Osteocyte (in vitro differentiated cells): ENCODE results near the gene AFF3. TPM values are rescaled to one million over a fixed set of nuclear protein-coding genes. Genes with fewer than 3 reads are reported as not detected.

Source experiments
- DNase-seq: peaks from one replicate; pipeline ENCODE4 v3.0.0; 2021; ENCODE audit warnings: mixed read lengths; ENCODE audit not compliant: unreplicated experiment; ENCODE audit errors: extremely low spot score
- H3K27ac Mint-ChIP-seq: one replicate; pipeline ENCODE4 v1.8.0; 2021; ENCODE audit warnings: mild to moderate bottlenecking, mixed read lengths; ENCODE audit not compliant: unreplicated experiment
- H3K27me3 Mint-ChIP-seq: one replicate; pipeline ENCODE4 v1.8.0; 2021; ENCODE audit warnings: mixed read lengths; ENCODE audit not compliant: unreplicated experiment
- H3K36me3 Mint-ChIP-seq: one replicate; pipeline ENCODE4 v1.8.0; 2021; ENCODE audit warnings: mixed read lengths; ENCODE audit not compliant: unreplicated experiment
- H3K4me1 Mint-ChIP-seq: one replicate; pipeline ENCODE4 v1.8.0; 2021; ENCODE audit warnings: mixed read lengths; ENCODE audit not compliant: unreplicated experiment
- H3K4me3 Mint-ChIP-seq: one replicate; pipeline ENCODE4 v1.8.0; 2021; ENCODE audit warnings: mild to moderate bottlenecking, moderate library complexity, mixed read lengths; ENCODE audit not compliant: unreplicated experiment
- H3K9me3 Mint-ChIP-seq: one replicate; pipeline ENCODE4 v1.8.0; 2021; ENCODE audit warnings: mixed read lengths; ENCODE audit not compliant: unreplicated experiment
- CTCF ChIP-seq: fragments of 200-600 bp; sonication (generic); IDR thresholded peaks from 2 replicates; pipeline ENCODE4 v1.5.0; 2021; ENCODE audit warnings: antibody characterized with exemption, mild to moderate bottlenecking, moderate library complexity
- total RNA-seq: library from RNA; stranded (reverse); gene quantifications from 2 replicates; pipeline ENCODE4 v1.2.1, GENCODE V29; 2021

Gene AFF3
- total RNA-seq, 1 donor from 2014 or later = 248 TPM

- no peak for TF ChIP-seq CTCF
Measured at GRCh38 chr2:99984799-99985515, 157.4 kb downstream of the AFF3 start.

GRCh38 chr2:99982744-99983143 is 159.6 kb downstream of the AFF3 start:
- H3K36me3 Mint-ChIP-seq = peaks cover 68% of the 10 kb centered on the region
- DNase-seq = no peak
- no peaks in the 10 kb centered on the region for H3K27me3 Mint-ChIP-seq
- no peak overlapping the region for H3K4me3 Mint-ChIP-seq
- peak overlapping the region; percentile 80 for H3K27ac Mint-ChIP-seq
- peaks cover 67% of the 10 kb centered on the region for H3K4me1 Mint-ChIP-seq
- TF ChIP-seq CTCF = no peak
- no peaks in the 10 kb centered on the region for H3K9me3 Mint-ChIP-seq

More at GRCh38 chr2:99984799-99985515, 157.4 kb downstream of the AFF3 start:
- Mint-ChIP-seq H3K9me3 (no peaks in the 10 kb centered on the region), H3K4me3 (peak overlapping the region; percentile 31), H3K36me3 (peaks cover 64% of the 10 kb centered on the region), H3K4me1 (peaks cover 65% of the 10 kb centered on the region), H3K27ac (peak overlapping the region; percentile 85), H3K27me3 (no peaks in the 10 kb centered on the region)
- no peak for DNase-seq

GRCh38 chr2:99981840-99982239 is 160.6 kb downstream of the AFF3 start:
- Mint-ChIP-seq H3K27ac (no peak overlapping the region), H3K4me3 (no peak overlapping the region), H3K4me1 (peaks cover 71% of the 10 kb centered on the region), H3K9me3 (no peaks in the 10 kb centered on the region), H3K27me3 (no peaks in the 10 kb centered on the region), H3K36me3 (peaks cover 69% of the 10 kb centered on the region)
- TF ChIP-seq CTCF = no peak
- no peak for DNase-seq

GRCh38 chr2:99980176-99980575 is 162.2 kb downstream of the AFF3 start:
- Mint-ChIP-seq H3K27ac (peak overlapping the region; percentile 74), H3K4me1 (peaks cover 75% of the 10 kb centered on the region), H3K27me3 (no peaks in the 10 kb centered on the region), H3K36me3 (peaks cover 73% of the 10 kb centered on the region), H3K4me3 (no peak overlapping the region), H3K9me3 (no peaks in the 10 kb centered on the region)
- no peak for TF ChIP-seq CTCF
- no peak for DNase-seq

- Mint-ChIP-seq H3K27me3 (no peaks in the 10 kb centered on the region), H3K4me3 (no peak overlapping the region), H3K27ac (peak overlapping the region; percentile 58), H3K36me3 (peaks cover 85% of the 10 kb centered on the region), H3K9me3 (no peaks in the 10 kb centered on the region), H3K4me1 (peaks cover 70% of the 10 kb centered on the region)
- no peak for TF ChIP-seq CTCF
- DNase-seq = no peak
Measured at GRCh38 chr2:99977966-99978365, 164.4 kb downstream of the AFF3 start.
